GM12864 (cell line): ENCODE measurements around the gene ZDHHC14.

ENCODE experiments used
- DNase-seq: peaks from one replicate; pipeline ENCODE4 v3.0.0-alpha.2; 2011; ENCODE audit warnings: low read depth
- H3K4me3 ChIP-seq: 2 replicates; pipeline ENCODE4 v1.5.1; 2011; ENCODE audit warnings: mild to moderate bottlenecking, low read depth, low read length, control low read depth
- CTCF ChIP-seq: IDR thresholded peaks from 2 replicates; pipeline ENCODE4 v1.5.1; 2011; ENCODE audit warnings: low read depth, mild to moderate bottlenecking, moderate library complexity, low read length, control low read depth, inconsistent platforms; ENCODE audit errors: missing control alignments

Gene ZDHHC14

GRCh38 chr6:157452096-157452495, 71.1 kb downstream of the ZDHHC14 start:
- no peak for DNase-seq
- H3K4me3 ChIP-seq: no peak overlapping the region
- no peak for TF ChIP-seq CTCF

DNA sequence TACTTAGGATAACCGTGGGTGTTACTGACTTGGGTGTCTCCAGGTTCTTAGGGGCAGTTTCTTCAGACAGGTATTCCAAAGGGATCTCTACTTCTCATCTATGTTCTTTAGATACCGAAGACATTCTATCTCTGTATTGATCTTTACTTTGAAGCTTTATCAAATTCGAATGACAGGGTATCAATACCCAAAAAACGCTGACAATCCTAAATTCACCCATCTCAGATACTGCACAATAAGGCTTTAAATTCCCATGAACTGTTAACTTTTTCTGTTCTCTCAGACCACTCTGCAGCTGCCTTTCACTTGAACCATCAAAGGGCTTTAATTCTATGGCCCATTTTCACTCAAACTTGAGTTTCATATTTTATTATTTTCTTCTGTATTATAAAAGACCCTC, 72.1 kb downstream of the ZDHHC14 start:
- H3K4me3 ChIP-seq: no peak overlapping the region
- DNase-seq: no peak
- TF ChIP-seq CTCF: no peak

DNA sequence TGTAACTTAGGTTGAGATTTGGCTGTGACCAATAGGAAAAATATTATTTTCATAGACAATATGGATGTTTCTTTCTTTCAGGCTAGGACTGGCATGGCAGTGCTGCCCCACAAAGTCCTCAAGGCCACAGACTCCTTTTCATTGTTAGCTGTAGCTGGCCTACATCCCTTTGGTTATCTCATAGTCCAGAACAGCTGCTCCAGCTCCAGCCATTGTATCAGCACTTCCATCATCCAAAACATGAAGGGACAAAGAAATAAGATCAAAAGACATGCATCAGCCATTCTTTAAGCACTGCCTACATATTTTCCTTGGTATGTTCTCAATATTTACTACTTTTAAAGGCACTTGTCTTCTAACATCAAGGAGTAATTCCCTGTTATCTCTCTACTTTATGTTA, 73.0 kb downstream of the ZDHHC14 start:
- TF ChIP-seq CTCF: no peak
- H3K4me3 ChIP-seq: no peak overlapping the region
- no peak for DNase-seq

- no peak for TF ChIP-seq CTCF
- no peak for DNase-seq
- no peak overlapping the region for H3K4me3 ChIP-seq
Measured at GRCh38 chr6:157454762-157455714, 74.0 kb downstream of the ZDHHC14 start.

- TF ChIP-seq CTCF: no peak
- no peak overlapping the region for H3K4me3 ChIP-seq
Measured at GRCh38 chr6:157455731-157456523, 74.9 kb downstream of the ZDHHC14 start.

GRCh38 chr6:157456524-157456829, 75.5 kb downstream of the ZDHHC14 start:
- no peak overlapping the region for H3K4me3 ChIP-seq
- no peak for DNase-seq
- TF ChIP-seq CTCF: no peak

More at GRCh38 chr6:157455731-157456523, 74.9 kb downstream of the ZDHHC14 start:
- DNase-seq: no peak

- no peak overlapping the region for H3K4me3 ChIP-seq
- no peak for TF ChIP-seq CTCF
- DNase-seq: no peak
Measured at GRCh38 chr6:157457787-157458186, 76.8 kb downstream of the ZDHHC14 start.
